Effector CD4-positive, alpha-beta T cell (primary cell): ENCODE measurements around the gene CAMP.

ENCODE experiments used
- DNase-seq: peaks from one replicate; pipeline ENCODE4 v3.0.0-alpha.2; 2020

The CAMP gene

GRCh38 chr3:48215019-48215418 is 8.3 kb upstream of the CAMP start:
- no peak for DNase-seq

- no peak for DNase-seq
These were observed 7.8 kb upstream of the CAMP start for GRCh38 chr3:48215466-48215865.

DNA sequence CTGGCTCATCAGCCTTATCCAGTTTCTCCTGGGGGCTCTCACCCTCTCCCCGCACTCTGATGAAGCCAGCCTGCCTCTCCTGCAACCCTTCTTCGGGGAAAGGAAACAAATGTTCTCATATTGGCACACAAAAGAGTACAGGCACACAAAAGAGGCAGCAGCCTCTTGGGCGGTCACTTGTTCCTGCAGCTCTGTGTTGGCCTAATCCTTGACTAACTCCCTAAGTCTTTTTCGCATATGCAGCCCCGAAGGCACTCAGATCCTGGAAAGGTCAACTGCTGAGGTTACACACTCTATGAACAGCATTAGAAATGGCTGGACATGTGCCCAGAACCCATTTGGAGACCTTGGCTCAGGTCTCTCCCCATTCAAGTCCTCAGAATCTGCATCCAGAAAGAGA is 7.4 kb upstream of the CAMP start:
- DNase-seq, result no peak

DNA sequence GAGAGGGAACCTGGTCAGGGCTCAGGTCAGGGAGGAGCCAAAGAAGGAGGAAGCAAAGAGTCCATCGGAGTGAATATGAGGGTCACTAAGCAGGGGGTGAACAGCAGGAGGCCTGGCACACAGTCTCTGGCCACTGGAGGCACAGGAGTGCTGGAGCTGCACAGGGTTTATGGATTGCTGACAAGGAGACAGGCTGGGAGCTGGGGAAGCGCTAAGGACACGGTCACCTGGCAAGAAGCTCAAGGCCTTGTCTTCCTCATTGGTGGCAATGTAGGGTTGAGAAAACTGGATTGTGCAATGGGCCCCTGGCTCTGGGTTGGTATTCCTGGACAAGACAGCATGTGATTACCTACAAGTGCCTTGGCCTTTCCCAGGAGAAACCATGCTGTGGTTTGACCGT is 5.8 kb upstream of the CAMP start:
- no peak for DNase-seq

DNA sequence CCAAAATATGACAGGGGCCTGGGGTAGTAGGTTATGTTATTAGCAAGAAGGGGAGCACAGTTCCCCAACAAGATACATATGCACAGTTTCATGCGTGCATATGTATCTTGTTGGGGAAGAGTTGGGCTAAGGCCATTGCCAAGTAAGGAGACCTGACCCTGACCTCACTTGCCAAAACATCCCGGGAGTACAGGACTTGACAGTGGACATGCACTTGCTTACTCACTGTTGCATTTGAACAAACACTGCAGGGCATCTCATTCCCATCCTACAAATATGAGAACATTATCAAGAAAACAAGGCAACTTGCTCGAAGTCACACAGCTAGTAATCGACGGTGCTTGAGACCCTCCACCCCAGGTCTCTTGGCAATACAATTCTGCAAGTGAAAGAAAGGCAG is 4.8 kb upstream of the CAMP start:
- DNase-seq, result no peak

DNA sequence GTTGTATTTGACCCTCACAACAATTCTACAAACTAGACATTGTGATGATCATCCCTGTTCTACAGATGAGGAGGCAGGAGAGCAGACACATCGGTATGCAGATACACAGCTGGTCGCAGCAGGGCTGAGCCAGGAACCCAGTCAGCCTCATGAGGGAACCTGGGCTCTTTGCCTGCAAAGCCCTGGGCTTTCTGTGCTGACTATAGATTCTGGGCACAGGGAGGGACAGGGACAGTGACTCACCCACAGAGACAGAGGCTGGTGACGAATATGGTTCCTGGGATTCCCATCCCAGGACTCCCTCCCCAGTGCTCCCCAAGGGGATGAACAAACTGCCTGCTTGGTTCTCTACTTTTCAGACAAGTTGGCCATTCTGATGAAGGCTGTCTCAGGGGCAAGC is 3.8 kb upstream of the CAMP start:
- DNase-seq, result no peak

- DNase-seq, result no peak
These were observed 2.5 kb upstream of the CAMP start for GRCh38 chr3:48220746-48221145.

- no peak for DNase-seq
These were observed 2.3 kb downstream of the CAMP start for GRCh38 chr3:48225587-48225986.

- no peak for DNase-seq
These were observed 3.6 kb downstream of the CAMP start for GRCh38 chr3:48226939-48227338.

DNA sequence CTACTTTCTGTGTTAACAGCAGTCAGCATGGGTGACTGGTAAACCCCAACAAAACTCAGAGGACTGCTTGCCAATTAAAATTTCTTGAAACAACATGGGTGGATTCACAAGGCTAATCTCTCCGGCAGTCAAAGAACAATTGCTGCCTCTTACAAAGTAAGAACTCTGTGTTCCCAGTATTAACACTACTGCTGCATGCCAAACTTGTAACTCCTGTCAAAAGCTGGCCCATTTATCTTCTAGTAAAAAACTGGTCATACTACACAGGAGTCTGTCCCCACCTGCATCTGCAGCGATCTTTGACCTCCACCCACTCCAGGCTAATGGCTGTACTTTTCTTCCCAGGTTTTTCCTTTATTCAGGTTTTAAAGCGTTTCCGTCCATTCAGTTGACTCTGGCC is 8.9 kb downstream of the CAMP start:
- no peak for DNase-seq

GRCh38 chr3:48232734-48233133 is 9.4 kb downstream of the CAMP start:
- DNase-seq, result peak; percentile 28

DNA sequence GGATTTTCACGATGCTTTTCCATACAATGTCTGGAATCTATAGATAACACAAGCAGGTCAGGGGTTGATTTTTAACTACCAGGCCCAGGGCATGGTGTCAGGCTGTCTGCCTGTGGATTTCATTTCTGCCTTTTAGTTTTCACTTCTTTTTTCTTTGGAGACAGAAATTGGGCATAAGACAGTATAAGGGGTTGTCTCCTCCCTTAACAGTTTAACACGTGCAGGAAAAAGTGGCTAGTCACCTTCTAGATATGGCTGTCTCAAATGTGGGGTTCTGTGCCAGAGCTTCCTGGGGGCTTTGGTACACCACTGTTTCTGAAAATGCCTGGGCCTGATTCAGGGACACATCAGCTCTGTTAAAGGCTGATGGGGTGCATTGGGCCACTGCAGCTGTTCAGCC is 10.2 kb downstream of the CAMP start:
- DNase-seq, result no peak

DNA sequence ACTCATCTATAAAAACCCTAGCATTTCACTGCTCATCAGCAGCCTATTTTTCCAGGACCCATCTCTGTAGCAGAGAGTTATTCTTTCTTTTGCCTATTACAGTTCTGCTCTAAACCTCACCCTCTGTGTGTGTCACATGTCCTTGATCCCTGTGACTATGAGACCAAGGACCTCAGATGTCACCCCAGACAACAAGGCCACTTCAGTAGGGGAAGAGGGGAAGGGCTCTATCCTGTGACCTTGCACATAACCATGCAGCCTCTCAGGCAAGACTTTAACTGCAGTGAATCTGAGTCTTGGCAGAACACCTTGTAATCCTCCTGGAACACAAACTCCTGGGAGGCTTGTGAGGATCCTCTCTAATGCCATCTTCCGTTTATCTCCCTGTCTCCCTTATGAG is 13.2 kb downstream of the CAMP start:
- no peak for DNase-seq

DNA sequence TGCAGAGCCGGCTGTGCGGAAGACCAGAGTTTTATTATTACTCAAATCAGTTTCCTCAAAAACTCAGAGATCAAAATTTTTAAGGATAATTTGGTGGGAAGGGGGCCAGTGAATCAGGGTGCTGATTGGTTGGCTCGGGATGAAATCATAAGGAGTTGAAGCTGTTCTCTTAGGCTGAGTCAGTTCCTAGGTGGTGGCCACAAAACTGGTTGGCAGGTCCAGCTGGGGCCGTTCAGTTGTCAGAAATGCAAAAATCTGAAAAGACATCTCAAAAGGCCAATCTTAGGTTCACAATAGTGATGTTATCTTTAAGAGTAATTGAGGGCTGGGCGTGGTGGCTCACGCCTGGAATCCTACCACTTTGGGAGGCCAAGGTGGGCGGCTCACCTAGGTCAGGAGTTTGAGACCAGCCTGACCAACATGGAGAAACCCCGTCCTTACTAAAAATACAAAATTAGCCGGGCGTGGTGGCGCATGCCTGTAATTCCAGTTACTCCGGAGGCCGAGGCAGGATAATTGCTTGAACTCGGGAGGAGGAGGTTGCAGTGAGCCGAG is 15.3 kb downstream of the CAMP start:
- no peak for DNase-seq

GRCh38 chr3:48240000-48240963 is 17.0 kb downstream of the CAMP start:
- DNase-seq, result no peak

DNA sequence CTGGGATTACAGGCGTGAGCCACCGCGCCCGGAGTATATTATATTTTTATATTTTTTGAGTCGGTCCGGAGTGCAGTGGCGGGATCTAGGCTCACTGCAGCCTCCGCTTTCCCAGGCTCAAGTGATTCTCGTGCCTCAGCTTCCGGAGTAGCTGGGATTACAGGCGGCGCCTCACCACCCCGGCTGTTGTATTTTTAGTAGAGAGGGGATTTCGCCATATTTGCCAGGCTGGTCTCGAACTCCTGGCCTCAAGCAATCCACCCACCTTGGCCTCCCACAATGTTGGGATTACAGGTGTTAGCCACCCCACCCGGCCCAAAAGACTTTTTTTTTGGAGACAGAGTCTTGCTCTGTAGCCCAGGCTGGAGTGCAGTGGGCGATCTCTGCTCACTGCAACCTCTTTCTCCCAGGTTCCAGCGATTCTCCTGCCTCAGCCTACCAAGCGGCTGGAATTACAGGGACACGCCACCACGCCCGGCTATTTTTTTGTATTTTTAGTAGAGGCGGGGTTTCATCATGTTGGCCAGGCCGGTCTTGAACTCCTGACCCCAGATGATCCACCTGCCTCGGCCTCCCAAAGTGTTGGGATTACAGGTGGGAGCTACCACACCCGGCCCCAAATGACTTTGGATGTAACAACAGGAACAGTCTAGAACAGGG is 18.6 kb downstream of the CAMP start:
- DNase-seq, result no peak

DNA sequence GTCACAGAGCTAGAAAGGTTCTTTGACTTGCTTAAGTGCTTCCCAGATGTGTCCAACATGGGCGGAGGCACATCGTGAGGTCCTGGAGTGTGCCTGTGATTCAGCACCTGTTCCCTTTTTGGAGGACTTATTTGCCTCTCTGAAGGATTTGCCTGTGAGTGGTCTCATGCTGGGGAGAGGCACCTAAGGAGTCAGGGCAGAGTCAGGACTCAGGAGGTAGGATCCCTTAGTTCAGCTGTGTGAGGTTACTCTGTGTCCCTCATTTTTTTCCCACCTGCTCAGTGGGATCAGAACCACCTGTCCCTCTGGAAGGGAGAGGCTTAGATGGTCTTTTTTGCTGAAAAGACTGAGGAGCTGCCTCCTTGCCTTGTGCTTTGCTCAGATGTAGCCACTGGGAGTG is 20.6 kb downstream of the CAMP start:
- no peak for DNase-seq

GRCh38 chr3:48244461-48244860 is 21.2 kb downstream of the CAMP start:
- DNase-seq, result no peak

GRCh38 chr3:48245136-48245535 is 21.8 kb downstream of the CAMP start:
- no peak for DNase-seq

GRCh38 chr3:48247401-48247811 is 24.1 kb downstream of the CAMP start:
- DNase-seq, result no peak

GRCh38 chr3:48248095-48248850 is 25.0 kb downstream of the CAMP start:
- no peak for DNase-seq

- DNase-seq, result no peak
These were observed 33.3 kb downstream of the CAMP start for GRCh38 chr3:48256557-48256956.

- no peak for DNase-seq
These were observed 35.2 kb downstream of the CAMP start for GRCh38 chr3:48258530-48258929.
